Measurements from ENCODE around the gene UTS2.

UTS2 gene

DNA sequence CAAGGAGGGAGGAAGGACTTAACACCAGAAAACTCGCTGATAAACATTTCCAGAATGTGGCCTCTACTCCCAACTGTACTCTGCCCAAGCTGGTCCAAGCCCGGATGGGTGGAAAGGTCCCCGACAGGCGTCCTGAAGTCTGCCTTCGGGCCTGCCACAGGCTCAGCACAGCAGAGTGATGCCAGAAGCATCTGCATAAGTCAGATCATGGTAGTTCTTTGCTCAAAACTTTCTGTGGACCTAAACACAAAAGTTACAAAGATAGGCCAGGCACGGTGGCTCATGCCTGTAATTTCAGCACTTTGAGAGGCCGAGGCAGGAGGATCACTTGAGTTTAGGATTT, 790 bp upstream of the UTS2 start:
- no peak for TF ChIP-seq POLR2A (IDR thresholded peaks at IDR 0.05; ENCODE audit: low read length)
- TF ChIP-seq GATA1 (IDR thresholded peaks at IDR 0.05; ENCODE audit: low read depth, low read length): no peak

DNA sequence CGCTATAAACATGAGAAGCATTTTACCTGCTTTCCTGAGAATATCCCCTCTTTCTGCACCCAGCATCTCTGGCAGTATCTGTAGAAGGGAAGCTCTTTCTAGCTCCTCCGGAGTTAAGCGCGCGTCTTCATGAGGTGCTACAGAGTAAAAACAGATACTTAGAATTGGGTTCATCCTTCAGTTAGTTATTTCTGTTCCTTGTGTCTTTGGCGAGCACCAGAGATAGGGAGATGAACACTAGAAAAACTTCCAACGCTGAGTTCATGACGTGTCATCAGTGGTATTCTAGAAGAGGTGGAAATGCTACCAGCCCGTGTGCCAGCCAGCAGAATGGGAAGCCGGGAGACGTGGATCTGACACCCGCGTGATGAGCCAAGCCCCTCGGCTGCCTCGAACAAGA, 2.1 kb downstream of the UTS2 start:
- TF ChIP-seq POLR2A (IDR thresholded peaks at IDR 0.05; ENCODE audit: low read length): no peak
- TF ChIP-seq GATA1 (IDR thresholded peaks at IDR 0.05; ENCODE audit: low read depth, low read length): no peak
- DNase-seq: no peak

More for the DNA sequence above, 790 bp upstream of the UTS2 start:
- no peak for DNase-seq

DNA sequence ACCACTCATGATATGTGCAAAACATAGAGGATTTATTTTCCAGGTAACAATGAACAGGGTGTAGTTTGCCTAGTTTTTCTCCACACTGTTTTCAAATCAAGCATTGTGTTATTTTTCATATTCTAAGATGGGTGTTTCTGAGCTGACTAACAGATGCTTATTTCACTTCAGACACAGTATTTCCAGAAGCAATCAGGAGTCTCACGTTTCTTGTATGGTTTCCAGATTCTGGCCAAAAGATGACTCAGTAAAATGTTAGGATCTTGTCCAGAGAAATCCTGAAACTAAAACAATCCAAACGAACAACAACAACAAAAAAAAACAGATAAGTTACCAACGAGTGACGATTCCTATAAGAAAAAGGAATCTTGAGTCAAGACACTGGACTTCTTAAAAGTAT, 5.3 kb downstream of the UTS2 start:
- no peak for DNase-seq
- TF ChIP-seq POLR2A (IDR thresholded peaks at IDR 0.05; ENCODE audit: low read length): no peak
- TF ChIP-seq GATA1 (IDR thresholded peaks at IDR 0.05; ENCODE audit: low read depth, low read length): no peak

DNA sequence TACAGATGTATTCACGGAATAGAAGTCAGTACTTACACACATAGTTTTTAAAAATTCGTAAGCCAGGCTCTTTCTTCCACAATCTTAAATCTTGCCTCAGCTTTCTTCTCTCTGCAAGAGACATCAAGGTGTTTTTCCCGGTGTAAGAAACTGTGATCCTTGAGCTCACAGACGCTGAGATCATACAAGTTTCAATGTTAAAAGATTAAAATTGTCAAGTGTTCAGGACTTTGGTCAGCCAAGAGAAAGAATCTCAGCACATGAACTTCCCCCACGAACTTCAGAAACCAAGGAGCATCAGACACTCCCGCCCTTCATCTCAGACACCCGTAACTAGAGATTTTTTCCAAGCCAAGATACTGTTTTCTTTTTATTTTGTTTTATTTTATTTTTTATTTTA, 6.2 kb downstream of the UTS2 start:
- DNase-seq: no peak
- TF ChIP-seq POLR2A (IDR thresholded peaks at IDR 0.05; ENCODE audit: low read length): no peak
- TF ChIP-seq GATA1 (IDR thresholded peaks at IDR 0.05; ENCODE audit: low read depth, low read length): no peak

DNA sequence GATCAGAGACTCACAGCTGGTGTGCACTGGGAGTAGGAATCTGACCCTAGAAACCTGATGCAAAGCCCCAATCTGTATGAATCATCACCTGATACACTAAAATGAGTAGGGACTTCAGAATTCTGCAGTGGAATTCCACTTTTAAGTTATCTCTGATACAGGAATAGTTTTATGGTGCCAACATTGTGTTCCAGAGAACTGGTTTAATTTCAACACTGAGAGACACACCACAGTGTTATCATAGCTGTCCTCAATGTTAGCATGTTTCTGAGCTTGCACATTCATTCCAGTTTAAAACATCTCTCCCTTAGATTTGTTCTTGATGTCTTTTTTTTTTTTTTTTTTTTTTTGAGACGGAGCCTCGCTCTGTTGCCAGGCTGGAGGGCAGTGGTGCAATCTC, 7.1 kb downstream of the UTS2 start:
- TF ChIP-seq POLR2A (IDR thresholded peaks at IDR 0.05; ENCODE audit: low read length): no peak
- no peak for TF ChIP-seq GATA1 (IDR thresholded peaks at IDR 0.05; ENCODE audit: low read depth, low read length)
- DNase-seq: no peak

DNA sequence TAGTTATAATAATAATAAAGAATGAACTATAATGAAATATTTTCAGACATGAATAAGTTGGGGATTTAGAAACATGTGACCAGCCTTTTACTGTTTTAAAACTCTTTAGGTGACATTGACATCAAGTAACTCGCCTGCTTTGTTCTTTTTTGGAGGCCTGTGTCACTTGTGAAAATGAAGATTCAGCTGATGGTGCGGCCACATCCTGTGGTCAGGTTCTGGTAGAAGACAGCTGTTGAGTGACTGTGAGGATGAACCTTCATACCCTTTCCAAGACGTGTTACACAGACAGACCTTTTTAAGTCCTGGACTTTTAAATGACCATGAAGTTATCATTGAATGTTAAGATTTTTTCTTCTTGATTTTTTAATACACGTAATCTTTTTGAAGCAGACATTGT, 10.3 kb downstream of the UTS2 start:
- no peak for TF ChIP-seq GATA1 (IDR thresholded peaks at IDR 0.05; ENCODE audit: low read depth, low read length)
- no peak for TF ChIP-seq POLR2A (IDR thresholded peaks at IDR 0.05; ENCODE audit: low read length)
- no peak for DNase-seq

DNA sequence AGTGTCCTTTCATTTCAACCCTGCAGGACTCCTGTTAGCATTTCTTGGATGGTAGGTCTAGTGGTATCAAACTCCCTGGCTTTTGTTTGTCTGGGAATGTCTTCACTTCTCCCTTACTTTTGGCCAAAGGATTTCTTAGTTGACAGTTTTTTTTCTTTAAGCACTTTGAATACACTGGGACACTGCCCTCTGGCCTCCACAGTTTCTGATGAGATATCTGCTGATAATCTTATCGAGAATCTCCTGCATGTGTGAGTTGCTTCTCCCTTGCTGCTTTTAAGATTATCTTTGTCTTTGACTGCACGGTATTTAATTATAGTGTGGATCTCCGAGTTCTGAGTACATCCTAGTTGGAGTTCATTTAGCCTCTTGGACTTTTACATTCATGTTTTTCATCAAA, 13.3 kb downstream of the UTS2 start:
- no peak for TF ChIP-seq GATA1 (IDR thresholded peaks at IDR 0.05; ENCODE audit: low read depth, low read length)
- TF ChIP-seq POLR2A (IDR thresholded peaks at IDR 0.05; ENCODE audit: low read length): no peak

DNA sequence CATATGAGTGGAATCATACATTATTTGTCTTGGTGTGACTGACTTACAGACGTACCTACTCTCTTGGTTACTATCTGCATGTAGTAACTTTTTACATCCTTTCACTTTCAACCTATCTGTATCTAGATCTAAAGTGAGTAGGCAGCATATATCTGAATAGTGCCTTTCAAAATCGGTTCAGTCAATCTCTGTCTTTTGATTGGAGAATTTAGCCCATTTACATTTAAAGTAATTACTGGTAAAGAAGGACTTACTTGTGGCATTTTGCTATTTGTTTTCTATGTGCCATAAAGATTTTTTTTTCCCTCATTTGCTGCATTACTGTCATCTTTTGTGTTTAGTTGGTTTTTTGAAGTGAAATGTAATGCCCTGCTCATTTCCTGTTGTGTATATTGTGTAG, 14.2 kb downstream of the UTS2 start:
- DNase-seq: no peak
- TF ChIP-seq POLR2A (IDR thresholded peaks at IDR 0.05; ENCODE audit: low read length): no peak
- TF ChIP-seq GATA1 (IDR thresholded peaks at IDR 0.05; ENCODE audit: low read depth, low read length): no peak

More for the DNA sequence above, 13.3 kb downstream of the UTS2 start:
- peak in 1 of 2 experiments; percentile 8 for DNase-seq

DNA sequence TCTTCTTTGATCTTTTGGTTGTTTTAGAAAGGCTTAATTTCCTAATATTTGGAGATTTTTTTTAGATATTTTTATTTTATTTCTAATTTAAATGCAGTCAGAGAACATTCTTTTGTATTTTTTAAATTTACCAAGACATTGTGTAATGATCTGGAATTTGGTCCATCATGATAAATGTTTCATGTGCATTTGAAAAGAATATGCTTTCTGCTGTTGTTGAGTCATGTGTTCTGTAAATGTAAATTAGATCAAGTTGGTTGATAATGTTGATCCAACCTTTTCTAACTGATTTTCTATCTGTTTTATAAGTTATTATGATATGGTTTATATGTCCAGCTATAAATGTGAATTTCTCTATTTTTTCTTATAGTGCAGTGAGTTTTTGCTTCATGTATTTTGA, 19.8 kb downstream of the UTS2 start:
- TF ChIP-seq POLR2A (IDR thresholded peaks at IDR 0.05; ENCODE audit: low read length) (no peak), GATA1 (IDR thresholded peaks at IDR 0.05; ENCODE audit: low read depth, low read length) (no peak)
- DNase-seq: no peak

DNA sequence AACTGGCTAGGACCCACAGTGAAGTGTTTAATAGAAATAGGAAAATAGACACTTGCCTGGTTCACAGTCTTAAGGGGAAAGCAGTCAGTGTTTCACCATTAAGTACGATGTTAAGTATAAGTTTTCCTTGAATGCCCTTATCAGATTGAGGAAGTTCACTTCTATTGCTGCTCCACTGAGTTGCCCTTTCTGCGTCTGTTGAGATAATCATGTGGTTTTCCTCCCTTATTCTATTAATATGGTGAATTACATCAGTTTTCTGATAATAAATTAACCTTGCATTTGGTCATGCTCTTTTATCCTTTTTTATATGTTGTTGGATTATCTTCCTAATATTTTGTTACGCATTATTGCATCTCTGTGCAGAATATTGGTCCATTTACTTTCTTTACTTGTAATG, 21.4 kb downstream of the UTS2 start:
- DNase-seq: peak; percentile 23 to 43
- TF ChIP-seq POLR2A (IDR thresholded peaks at IDR 0.05; ENCODE audit: low read length): no peak
- TF ChIP-seq GATA1 (IDR thresholded peaks at IDR 0.05; ENCODE audit: low read depth, low read length): peak; percentile 10

DNA sequence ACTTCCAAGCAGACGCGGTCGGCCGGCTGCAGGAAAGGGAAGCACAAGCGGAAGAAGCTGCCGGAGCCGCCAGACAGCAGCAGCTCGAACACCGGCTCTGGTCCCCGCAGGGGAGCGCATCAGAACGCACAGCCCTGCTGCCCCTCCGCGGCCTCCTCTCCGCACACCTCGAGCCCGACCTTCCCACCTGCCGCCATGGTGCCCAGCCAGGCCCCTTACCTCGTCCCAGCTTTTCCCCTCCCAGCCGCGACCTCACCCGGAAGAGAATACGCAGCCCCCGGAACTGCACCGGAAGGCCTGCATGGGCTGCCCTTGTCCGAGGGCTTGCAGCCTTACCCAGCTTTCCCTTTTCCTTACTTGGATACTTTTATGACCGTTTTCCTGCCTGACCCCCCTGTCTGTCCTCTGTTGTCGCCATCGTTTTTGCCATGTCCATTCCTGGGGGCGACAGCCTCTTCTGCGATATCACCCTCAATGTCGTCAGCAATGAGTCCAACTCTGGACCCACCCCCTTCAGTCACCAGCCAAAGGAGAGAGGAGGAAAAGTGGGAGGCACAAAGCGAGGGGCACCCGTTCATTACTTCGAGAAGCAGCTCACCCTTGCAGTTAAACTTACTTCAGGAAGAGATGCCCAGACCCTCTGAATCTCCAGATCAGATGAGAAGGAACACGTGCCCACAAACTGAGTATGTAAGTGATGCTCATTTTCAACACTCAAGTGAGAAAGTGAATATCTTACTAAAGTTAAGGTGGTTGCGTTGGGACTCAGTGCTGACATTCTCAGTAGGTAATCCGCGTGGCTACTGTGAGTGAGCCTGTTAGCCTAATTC, 25.5 kb downstream of the UTS2 start:
- DNase-seq: peak; percentile 18 to 23
- TF ChIP-seq GATA1 (IDR thresholded peaks at IDR 0.05; ENCODE audit: low read depth, low read length) (no peak), POLR2A (IDR thresholded peaks at IDR 0.05; ENCODE audit: low read length) (peak; percentile 42)

DNA sequence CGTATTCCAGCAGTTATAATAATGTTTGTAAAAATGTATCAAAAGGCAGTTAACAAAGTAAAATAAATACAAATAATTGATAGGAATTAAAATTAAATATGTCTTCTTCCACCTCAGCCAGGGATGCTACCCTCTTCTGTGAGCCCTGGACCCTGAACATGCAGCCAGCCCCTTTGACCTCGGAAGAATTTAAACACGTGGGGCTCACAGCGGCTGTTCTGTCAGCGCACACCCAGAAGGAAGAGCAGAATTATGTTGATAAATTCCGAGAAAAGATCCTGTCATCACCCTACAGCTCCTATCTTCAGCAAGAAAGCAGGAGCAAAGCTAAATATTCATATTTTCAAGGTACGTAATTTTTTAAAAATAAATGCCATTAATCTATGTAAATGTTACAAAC, 26.5 kb downstream of the UTS2 start:
- DNase-seq: no peak
- TF ChIP-seq GATA1 (IDR thresholded peaks at IDR 0.05; ENCODE audit: low read depth, low read length) (no peak), POLR2A (IDR thresholded peaks at IDR 0.05; ENCODE audit: low read length) (no peak)

DNA sequence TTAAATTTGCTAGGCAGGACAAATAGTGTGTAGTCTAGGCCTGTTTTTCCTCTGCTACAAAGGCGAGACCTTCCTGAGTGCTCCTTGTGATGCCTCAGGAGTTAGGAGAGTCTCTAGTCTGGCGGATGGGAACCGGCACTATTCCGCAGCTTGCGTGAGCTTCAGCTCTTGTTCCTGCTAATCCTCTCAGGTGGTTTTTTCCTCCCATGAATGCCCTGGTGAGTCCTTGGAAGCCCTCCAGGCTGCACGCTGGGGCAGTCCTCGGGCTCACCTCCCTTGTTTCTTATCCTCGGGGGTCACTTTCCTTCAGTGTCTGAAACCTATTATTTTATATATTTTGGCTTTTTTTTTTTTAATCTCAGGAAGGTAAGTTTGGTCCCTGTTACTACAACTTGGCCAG, 28.2 kb downstream of the UTS2 start:
- DNase-seq: no peak
- no peak for TF ChIP-seq GATA1 (IDR thresholded peaks at IDR 0.05; ENCODE audit: low read depth, low read length)
- TF ChIP-seq POLR2A (IDR thresholded peaks at IDR 0.05; ENCODE audit: low read length): no peak

DNA sequence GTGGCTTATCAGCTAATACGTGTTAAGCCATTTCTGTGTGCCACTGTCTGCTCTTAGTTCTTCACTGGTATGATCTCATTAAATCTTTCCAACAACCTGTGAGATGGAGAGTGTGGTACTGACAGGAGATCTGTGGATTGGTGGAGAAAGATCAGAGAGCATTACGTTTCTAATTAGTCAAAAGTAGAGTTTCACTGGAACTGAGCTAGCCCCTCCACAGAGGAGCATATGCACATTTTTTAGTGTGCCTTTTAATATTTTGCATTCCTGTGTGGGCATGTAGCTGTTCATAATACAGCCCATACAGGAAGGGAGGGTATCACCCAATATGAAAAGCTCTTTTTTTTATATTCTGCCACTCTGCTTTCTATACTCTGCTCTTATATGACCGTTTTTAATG, 31.6 kb downstream of the UTS2 start:
- TF ChIP-seq POLR2A (IDR thresholded peaks at IDR 0.05; ENCODE audit: low read length): no peak
- TF ChIP-seq GATA1 (IDR thresholded peaks at IDR 0.05; ENCODE audit: low read depth, low read length): no peak
- DNase-seq: no peak

DNA sequence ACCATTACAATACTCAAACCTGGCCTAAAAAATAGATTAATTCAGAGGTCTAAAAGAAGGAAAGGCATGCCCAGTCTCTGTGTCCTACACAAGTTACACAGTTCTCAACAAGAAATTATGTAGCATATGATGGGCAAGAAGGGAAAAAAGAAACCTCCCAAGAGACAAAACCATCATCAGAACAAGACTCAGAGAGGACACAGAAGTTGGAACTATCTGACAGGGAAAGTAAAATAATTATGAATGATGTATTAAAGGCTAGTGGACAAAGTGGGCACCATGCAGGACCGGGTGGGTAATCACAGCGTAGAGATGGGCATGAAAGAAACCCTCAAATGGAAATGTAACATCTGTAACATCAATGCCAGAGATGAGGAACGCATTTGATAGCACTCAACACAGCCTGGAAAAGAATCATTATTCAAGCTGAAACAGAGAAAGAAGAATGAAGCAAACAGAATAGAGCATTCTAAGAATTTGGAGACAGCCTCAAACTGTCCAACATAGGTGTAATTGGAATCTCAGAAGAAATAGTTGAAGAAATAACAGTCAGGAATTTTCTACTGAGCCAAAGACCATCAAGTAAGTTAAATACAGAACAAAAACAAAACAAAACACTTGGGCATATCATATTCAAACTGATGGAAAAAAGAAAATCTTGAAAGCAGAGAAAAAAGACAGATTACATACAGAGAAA, 39.0 kb downstream of the UTS2 start:
- TF ChIP-seq GATA1 (IDR thresholded peaks at IDR 0.05; ENCODE audit: low read depth, low read length): no peak
- no peak for TF ChIP-seq POLR2A (IDR thresholded peaks at IDR 0.05; ENCODE audit: low read length)
- no peak for DNase-seq
